PFSK-1 (cell line): Measurements from ENCODE around the gene KHNYN.

Source experiments
- FOXP2 ChIP-seq: optimal IDR thresholded peaks from 2 replicates; pipeline ENCODE3; 2011; ENCODE audit warnings: borderline replicate concordance, control low read depth, inconsistent platforms; ENCODE audit not compliant: insufficient read depth; ENCODE audit errors: extremely low read length, extremely low read depth
- POLR2AphosphoS5 ChIP-seq: IDR thresholded peaks from 2 replicates; pipeline ENCODE4 v1.6.1; 2012; ENCODE audit warnings: low read depth, mild to moderate bottlenecking, control low read depth, low read length, moderate library complexity
- REST ChIP-seq, 2 experiments: IDR thresholded peaks; 2 replicates each; pipeline versions ENCODE4 v1.6.1 to v1.8.0; 2011 to 2012; ENCODE audit warnings: low read depth in 2 of 2, low read length in 2 of 2, control low read depth in 1 of 2, inconsistent platforms in 1 of 2, mild to moderate bottlenecking in 1 of 2, moderate library complexity in 1 of 2; ENCODE audit not compliant: insufficient read depth in 1 of 2
- SIN3A ChIP-seq: IDR thresholded peaks from 2 replicates; pipeline ENCODE4 v1.6.1; 2012; ENCODE audit warnings: mild to moderate bottlenecking, low read length, moderate library complexity, borderline replicate concordance; ENCODE audit not compliant: insufficient read depth
- TAF1 ChIP-seq: IDR thresholded peaks from 2 replicates; pipeline ENCODE4 v1.6.1; 2012; ENCODE audit warnings: low read length, control low read depth, borderline replicate concordance; ENCODE audit not compliant: insufficient read depth

The KHNYN gene

GRCh38 chr14:24417832-24418491 lies 11.8 kb upstream of the KHNYN start:
- TF ChIP-seq POLR2AphosphoS5 (no peak), TAF1 (no peak), REST (IDR thresholded peaks at IDR 0.05; ENCODE audit: insufficient read depth in 1 of 2, low read depth in 2 of 2, low read length in 2 of 2) (no peak), FOXP2 (no peak), SIN3A (no peak)

- TF ChIP-seq SIN3A (no peak), POLR2AphosphoS5 (no peak), TAF1 (no peak), FOXP2 (no peak), REST (IDR thresholded peaks at IDR 0.05; ENCODE audit: insufficient read depth in 1 of 2, low read depth in 2 of 2, low read length in 2 of 2) (no peak)
Observed at GRCh38 chr14:24418492-24418873, 11.3 kb upstream of the KHNYN start.

- no peak for TF ChIP-seq POLR2AphosphoS5
- TF ChIP-seq FOXP2, result no peak
- no peak for TF ChIP-seq REST (IDR thresholded peaks at IDR 0.05; ENCODE audit: insufficient read depth in 1 of 2, low read depth in 2 of 2, low read length in 2 of 2)
- TF ChIP-seq SIN3A, result no peak
- TF ChIP-seq TAF1, result no peak
Observed at GRCh38 chr14:24422261-24422660, 7.5 kb upstream of the KHNYN start.

- TF ChIP-seq TAF1 (no peak), SIN3A (no peak), REST (IDR thresholded peaks at IDR 0.05; ENCODE audit: insufficient read depth in 1 of 2, low read depth in 2 of 2, low read length in 2 of 2) (no peak), FOXP2 (no peak), POLR2AphosphoS5 (no peak)
Observed at GRCh38 chr14:24422694-24423601, 6.8 kb upstream of the KHNYN start.

- TF ChIP-seq TAF1, result no peak
- TF ChIP-seq POLR2AphosphoS5, result no peak
- no peak for TF ChIP-seq FOXP2
- TF ChIP-seq REST (IDR thresholded peaks at IDR 0.05; ENCODE audit: insufficient read depth in 1 of 2, low read depth in 2 of 2, low read length in 2 of 2), result no peak
Observed at GRCh38 chr14:24425704-24426103, 4.0 kb upstream of the KHNYN start.
